ENCODE results near the gene KIF5A. TPM values are rescaled to one million over a fixed set of nuclear protein-coding genes. Genes with fewer than 3 reads are reported as not detected.

KIF5A gene
- total RNA-seq, 4 donors from 2014 or later = 0.35 to 2.5 (median 1.4) TPM

DNA sequence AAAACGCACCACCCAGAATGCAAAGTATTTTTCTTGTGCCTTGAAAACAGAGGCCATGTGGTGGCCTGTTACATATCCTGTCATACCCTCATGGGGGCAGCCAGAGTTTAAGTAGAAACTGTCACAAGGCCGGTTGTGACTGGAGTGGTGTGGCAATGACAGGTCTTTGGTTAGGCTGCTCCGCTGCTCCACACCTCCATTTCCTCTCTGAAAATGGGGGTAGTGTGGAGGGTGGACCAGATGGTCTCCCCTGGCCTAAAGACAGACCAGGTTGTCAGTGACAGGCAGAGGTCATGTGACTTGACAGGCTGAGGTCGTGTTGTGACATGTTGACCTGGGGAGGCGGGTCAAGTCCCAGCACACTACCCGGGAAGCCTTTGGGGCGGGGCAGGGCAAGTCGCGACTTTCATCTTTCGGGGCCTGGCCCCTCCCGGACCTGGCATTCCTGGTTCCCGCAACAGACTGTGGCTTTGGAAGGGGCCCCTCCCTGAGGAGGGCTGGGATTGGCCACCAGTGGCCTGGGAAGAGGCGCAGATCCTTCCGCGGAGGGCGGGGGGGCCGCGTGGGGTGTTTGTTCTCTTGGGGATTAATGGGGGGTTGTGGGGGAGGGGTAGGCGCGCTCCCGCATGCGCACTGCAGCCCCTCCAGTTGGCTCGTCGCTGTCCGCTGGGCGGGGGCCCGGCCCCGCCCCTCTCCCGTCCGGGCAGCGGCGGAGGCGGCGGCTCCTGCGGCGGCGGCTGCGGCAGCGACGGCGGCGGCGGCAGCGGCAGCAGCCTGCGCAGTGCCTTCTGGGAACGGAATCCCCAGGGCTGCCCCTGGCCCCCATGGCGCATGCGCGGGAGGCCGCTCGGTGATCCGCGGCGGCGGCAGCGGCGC, 27.6 kb upstream of the KIF5A start, which contains the start of gene MBD6:
Gene MBD6, plus strand, starts transcription at position 814 of the 876 bp plus-strand sequence. CDS start 1,480 bp downstream, outside the sequence.
- H3K36me3 ChIP-seq = peaks cover 0 to 26% (median 0%) of the 10 kb centered on the region in 3 donors
- H3K27ac ChIP-seq = peak within 1 kb of the TSS; percentile 90 to 98 (median 96)
- TF ChIP-seq, protein P1, sequence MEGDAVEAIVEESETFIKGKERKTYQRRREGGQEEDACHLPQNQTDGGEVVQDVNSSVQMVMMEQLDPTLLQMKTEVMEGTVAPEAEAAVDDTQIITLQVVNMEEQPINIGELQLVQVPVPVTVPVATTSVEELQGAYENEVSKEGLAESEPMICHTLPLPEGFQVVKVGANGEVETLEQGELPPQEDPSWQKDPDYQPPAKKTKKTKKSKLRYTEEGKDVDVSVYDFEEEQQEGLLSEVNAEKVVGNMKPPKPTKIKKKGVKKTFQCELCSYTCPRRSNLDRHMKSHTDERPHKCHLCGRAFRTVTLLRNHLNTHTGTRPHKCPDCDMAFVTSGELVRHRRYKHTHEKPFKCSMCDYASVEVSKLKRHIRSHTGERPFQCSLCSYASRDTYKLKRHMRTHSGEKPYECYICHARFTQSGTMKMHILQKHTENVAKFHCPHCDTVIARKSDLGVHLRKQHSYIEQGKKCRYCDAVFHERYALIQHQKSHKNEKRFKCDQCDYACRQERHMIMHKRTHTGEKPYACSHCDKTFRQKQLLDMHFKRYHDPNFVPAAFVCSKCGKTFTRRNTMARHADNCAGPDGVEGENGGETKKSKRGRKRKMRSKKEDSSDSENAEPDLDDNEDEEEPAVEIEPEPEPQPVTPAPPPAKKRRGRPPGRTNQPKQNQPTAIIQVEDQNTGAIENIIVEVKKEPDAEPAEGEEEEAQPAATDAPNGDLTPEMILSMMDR (IDR thresholded peaks at IDR 0.05) = no peak
- TF ChIP-seq POLR2A (IDR thresholded peaks at IDR 0.05) = peak; percentile 29 to 40
- peaks cover 4 to 60% (median 29%) of the 10 kb centered on the region in 4 donors for H3K4me1 ChIP-seq
- H3K27me3 ChIP-seq = no peaks in the 10 kb centered on the region
- no peaks in the 10 kb centered on the region for H3K9me3 ChIP-seq
- DNase-seq = peak; percentile 84 to 96 (median 96)
- peak within 1 kb of the TSS; percentile 76 to 83 (median 80) for H3K4me3 ChIP-seq

DNA sequence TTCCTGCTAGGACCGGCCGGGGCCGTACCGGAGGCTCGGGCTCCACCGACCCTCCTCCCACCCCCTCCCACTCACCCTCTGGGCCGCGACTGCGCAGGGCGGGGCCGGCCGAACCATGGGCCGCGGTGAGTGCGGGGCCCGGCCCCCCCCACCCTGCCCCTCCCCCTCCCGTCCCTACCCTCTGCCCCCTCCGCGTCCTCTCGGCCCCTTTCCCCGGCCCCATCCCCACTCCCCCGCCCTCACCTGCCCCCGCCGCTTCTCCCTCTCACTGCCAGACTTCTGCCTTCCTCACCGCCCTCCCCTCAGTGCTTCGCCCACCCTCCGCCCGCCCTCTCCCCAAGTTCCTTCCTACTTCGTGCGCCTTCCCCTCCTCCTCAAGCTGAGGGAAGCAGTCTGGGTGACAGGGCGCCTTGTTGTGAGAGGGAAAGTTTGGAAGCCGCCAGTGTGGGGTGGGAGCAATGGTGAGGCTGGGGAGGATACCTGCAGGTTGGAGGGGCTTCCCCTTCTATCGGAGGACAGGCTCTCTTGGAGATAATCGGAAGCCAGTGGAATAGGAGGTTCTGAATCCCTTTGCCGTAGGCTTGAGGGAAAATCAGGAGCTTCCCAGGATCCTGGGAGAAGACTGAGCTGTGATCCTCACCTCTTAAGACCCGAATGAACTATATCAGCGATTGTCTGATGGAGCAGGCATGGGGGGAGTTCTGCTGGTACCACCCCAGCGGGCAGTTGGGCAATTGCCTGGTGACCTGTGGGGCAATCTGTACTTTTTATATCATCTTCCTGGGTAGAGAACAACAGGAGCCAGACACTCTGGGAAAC, 26.7 kb upstream of the KIF5A start:
- TF ChIP-seq, protein P1 (IDR thresholded peaks at IDR 0.05) = peak in 2 of 6 experiments; percentile 10 to 13
- peak in 1 of 2 donors; percentile 51 for TF ChIP-seq POLR2A (IDR thresholded peaks at IDR 0.05)
- Histone ChIP-seq H3K27ac (peak overlapping the region; percentile 90 to 98 (median 96)), H3K4me3 (peak overlapping the region; percentile 76 to 83 (median 80)), H3K4me1 (peaks cover 4 to 55% (median 29%) of the 10 kb centered on the region in 4 donors), H3K9me3 (no peaks in the 10 kb centered on the region), H3K36me3 (peaks cover 0 to 31% (median 0%) of the 10 kb centered on the region in 3 donors), H3K27me3 (no peaks in the 10 kb centered on the region)
- DNase-seq = peak in 2 of 3 donors; percentile 54 to 77

DNA sequence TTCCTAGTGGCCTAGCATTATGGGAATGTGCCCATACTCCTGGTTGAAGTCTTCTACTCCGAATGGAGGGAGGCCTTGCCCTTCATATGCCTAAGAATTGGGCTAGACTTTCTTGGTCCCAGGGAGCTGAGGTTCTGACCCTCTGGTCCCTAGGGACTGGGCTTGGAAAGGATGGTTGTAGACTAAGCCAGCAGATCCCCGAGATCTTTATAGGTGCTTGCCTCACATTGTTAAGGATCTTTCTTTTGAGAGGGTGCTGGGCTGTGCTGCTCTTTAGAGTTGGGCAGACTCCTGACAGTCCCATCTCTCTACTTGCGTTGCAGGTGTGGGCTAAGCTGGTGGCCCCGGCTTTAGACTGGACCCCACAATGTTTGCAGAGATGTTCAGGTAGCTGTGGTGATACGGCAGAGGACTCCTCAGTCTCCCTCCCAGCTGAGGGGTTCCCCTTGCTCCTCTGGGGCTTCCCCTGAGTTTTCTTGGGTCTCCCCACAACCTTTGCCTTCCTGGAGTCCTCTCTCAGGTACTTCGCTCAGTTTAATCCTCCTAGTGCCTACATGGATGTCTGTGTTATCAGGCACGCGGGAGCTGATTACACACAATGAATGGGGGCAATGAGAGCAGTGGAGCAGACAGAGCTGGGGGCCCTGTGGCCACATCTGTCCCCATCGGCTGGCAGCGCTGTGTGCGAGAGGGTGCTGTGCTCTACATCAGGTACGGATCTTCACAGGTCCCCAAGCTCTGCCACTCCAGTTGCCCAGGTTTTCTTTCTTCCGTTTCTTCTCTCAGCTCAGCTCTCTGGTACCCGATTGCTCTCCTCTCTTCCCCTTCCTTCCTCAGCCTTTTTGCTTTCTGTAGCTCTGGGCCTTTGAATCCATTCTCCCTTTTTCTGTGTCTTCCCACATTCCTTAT, 25.9 kb upstream of the KIF5A start:
- Histone ChIP-seq H3K4me1 (peaks cover 4 to 46% (median 25%) of the 10 kb centered on the region in 4 donors), H3K36me3 (peaks cover 0 to 40% (median 0%) of the 10 kb centered on the region in 3 donors), H3K4me3 (peak overlapping the region; percentile 76 to 83 (median 80)), H3K27me3 (no peaks in the 10 kb centered on the region), H3K9me3 (no peaks in the 10 kb centered on the region), H3K27ac (peak overlapping the region; percentile 90 to 98 (median 96))
- TF ChIP-seq, protein P1 (IDR thresholded peaks at IDR 0.05) = no peak
- no peak for TF ChIP-seq POLR2A (IDR thresholded peaks at IDR 0.05)
- DNase-seq = no peak

DNA sequence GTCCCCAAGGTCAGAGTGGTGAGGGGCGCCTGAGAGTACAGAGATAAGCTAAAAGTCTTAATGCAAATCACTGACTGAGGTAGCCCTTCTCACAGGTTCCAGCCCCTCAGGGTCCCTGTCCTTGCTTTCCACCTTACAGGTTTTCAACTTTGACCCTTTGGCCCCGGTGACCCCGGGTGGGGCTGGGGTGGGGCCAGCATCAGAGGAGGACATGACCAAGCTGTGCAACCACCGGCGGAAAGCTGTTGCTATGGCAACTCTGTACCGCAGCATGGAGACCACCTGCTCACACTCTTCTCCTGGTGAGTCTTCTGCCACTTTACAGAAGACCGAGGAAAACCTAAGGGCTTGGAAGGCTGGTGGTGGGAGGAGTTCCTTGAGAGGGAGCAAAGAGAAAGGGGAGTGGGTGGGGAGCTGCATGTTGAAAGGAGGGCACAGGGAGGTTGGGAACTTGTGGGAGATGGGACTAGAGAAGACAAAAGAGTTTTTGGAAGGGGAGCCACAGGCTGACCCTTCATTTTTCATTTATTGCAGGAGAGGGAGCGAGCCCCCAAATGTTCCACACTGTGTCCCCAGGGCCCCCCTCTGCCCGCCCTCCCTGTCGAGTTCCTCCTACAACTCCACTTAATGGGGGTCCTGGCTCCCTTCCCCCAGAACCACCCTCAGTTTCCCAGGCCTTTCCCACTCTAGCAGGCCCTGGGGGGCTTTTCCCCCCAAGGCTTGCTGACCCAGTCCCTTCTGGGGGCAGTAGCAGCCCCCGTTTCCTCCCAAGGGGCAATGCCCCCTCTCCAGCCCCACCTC, 24.8 kb upstream of the KIF5A start:
- Histone ChIP-seq H3K27ac (peak overlapping the region in 1 of 4 donors; percentile 18), H3K36me3 (peaks cover 0 to 51% (median 4%) of the 10 kb centered on the region in 3 donors), H3K9me3 (no peaks in the 10 kb centered on the region), H3K27me3 (no peaks in the 10 kb centered on the region), H3K4me3 (no peak overlapping the region), H3K4me1 (peaks cover 4 to 41% (median 20%) of the 10 kb centered on the region in 4 donors)
- no peak for TF ChIP-seq POLR2A (IDR thresholded peaks at IDR 0.05)
- TF ChIP-seq, protein P1 (IDR thresholded peaks at IDR 0.05) = no peak
- DNase-seq = peak in 2 of 3 donors; percentile 61 to 63

Measured in Peyer's patch (tissue), 4 donors.